SK-N-SH (cell line): ENCODE results near the gene CEACAM7. TPM values are rescaled to one million over a fixed set of nuclear protein-coding genes. Genes with fewer than 3 reads are reported as not detected.
"Not testable (repeated sequence)": the region's sequence is repeated elsewhere in the genome, so short reads cannot be mapped to it uniquely, and the experiment has no call there.

Source experiments
- CTCF ChIA-PET: fragments of 300-600, 350-600 bp; formaldehyde crosslinking; extraction: SDS; loops from one replicate; lab custom pipeline; 2021; lab: Yijun Ruan, JAX
- POLR2A ChIA-PET: fragments of 350-600 bp; sonication (Branson Sonifier 250); formaldehyde crosslinking; extraction: SDS; loops from one replicate; lab custom pipeline; 2020; ENCODE audit warnings: antibody characterized with exemption, inconsistent platforms; lab: Yijun Ruan, JAX
- DNase-seq: peaks from one replicate; pipeline ENCODE4 v3.0.0; 2012
- H2AFZ ChIP-seq: fragments of 200-600 bp; sonication (generic); 2 replicates; pipeline ENCODE4 v1.8.1; 2016; ENCODE audit warnings: antibody characterized with exemption, mild to moderate bottlenecking, low read depth
- H3F3A ChIP-seq: fragments of 200-600 bp; sonication (generic); replicated peaks from 2 replicates; pipeline ENCODE3; 2016; ENCODE audit warnings: antibody characterized with exemption, mild to moderate bottlenecking; ENCODE audit not compliant: insufficient read depth
- H3K27ac ChIP-seq, 2 experiments: fragments of 200-500 bp in 1 of 2; fragments of 200-600 bp in 1 of 2; sonication (Bioruptor generic) in 1 of 2; sonication (generic), shearing (Covaris generic) in 1 of 2; 2 replicates each; pipeline versions ENCODE4 v1.5.1 to v1.6.1; 2014 to 2016; ENCODE audit warnings: low read depth in 2 of 2, inconsistent platforms in 1 of 2, low read length in 1 of 2, mild to moderate bottlenecking in 1 of 2, mixed read lengths in 1 of 2
- H3K27me3 ChIP-seq: fragments of 200-600 bp; sonication (generic), shearing (Covaris generic); 2 replicates; pipeline ENCODE4 v1.6.1; 2016; ENCODE audit warnings: mixed run types; ENCODE audit not compliant: insufficient read depth
- H3K36me3 ChIP-seq, 2 experiments: fragments of 200-500 bp in 1 of 2; fragments of 200-600 bp in 1 of 2; sonication (Bioruptor generic) in 1 of 2; sonication (generic) in 1 of 2; replicated peaks in 1 of 2; 2 replicates each; pipeline versions ENCODE3 to v1.5.1; 2014 to 2016; ENCODE audit warnings: low read length in 1 of 2, mild to moderate bottlenecking in 1 of 2; ENCODE audit not compliant: insufficient read depth in 2 of 2, control insufficient read depth in 1 of 2
- H3K4me1 ChIP-seq, 2 experiments: fragments of 200-500 bp in 1 of 2; fragments of 200-600 bp in 1 of 2; sonication (Bioruptor generic) in 1 of 2; sonication (generic), shearing (Covaris generic) in 1 of 2; 2 replicates each; pipeline versions ENCODE4 v1.5.1 to v1.6.1; 2014 to 2016; ENCODE audit warnings: low read depth in 1 of 2, low read length in 1 of 2, mixed run types in 1 of 2; ENCODE audit not compliant: insufficient read depth in 2 of 2, control insufficient read depth in 1 of 2
- H3K4me2 ChIP-seq: fragments of 200-600 bp; sonication (generic), shearing (Covaris generic); 2 replicates; pipeline ENCODE4 v1.6.1; 2017; ENCODE audit warnings: mixed run types
- H3K4me3 ChIP-seq, 2 experiments: fragments of 200-500 bp in 1 of 2; fragments of 200-600 bp in 1 of 2; sonication (Bioruptor generic) in 1 of 2; sonication (generic), shearing (Covaris generic) in 1 of 2; 2 replicates each; pipeline versions ENCODE4 v1.5.1 to v1.8.1; 2014 to 2016; ENCODE audit warnings: low read depth in 2 of 2, inconsistent platforms in 1 of 2, low read length in 1 of 2, mild to moderate bottlenecking in 1 of 2, mixed read lengths in 1 of 2, moderate library complexity in 1 of 2
- H3K79me2 ChIP-seq: fragments of 200-600 bp; sonication (generic); 2 replicates; pipeline ENCODE4 v1.8.1; 2017; ENCODE audit warnings: mild to moderate bottlenecking; ENCODE audit not compliant: insufficient read depth
- H3K9ac ChIP-seq: fragments of 200-600 bp; sonication (generic); 2 replicates; pipeline ENCODE4 v1.6.1; 2017; ENCODE audit warnings: mixed run types
- H3K9me2 ChIP-seq: fragments of 200-600 bp; sonication (generic); 2 replicates; pipeline ENCODE4 v1.6.1; 2017; ENCODE audit warnings: mixed run types
- H3K9me3 ChIP-seq: fragments of 200-600 bp; sonication (generic); 2 replicates; pipeline ENCODE4 v1.6.1; 2017; ENCODE audit warnings: mixed run types, mild to moderate bottlenecking, moderate library complexity
- H4K20me1 ChIP-seq: fragments of 200-600 bp; sonication (generic); 2 replicates; pipeline ENCODE4 v1.6.1; 2017; ENCODE audit warnings: mild to moderate bottlenecking, mixed run types; ENCODE audit not compliant: insufficient read depth
- EP300 ChIP-seq, 2 experiments: IDR thresholded peaks; 2 replicates each; pipeline versions ENCODE4 v1.4.0 to v1.6.1; 2012; ENCODE audit warnings: borderline replicate concordance in 1 of 2, low read depth in 1 of 2, low read length in 1 of 2
- GABPA ChIP-seq: IDR thresholded peaks from 2 replicates; pipeline ENCODE4 v1.4.0; 2012; ENCODE audit warnings: low read depth, mild to moderate bottlenecking
- GATA2 ChIP-seq: sonication (generic); formaldehyde crosslinking; IDR thresholded peaks from 2 replicates; pipeline ENCODE4 v1.5.0; 2020; ENCODE audit warnings: mild to moderate bottlenecking, missing genetic modification reagents
- JUND ChIP-seq: IDR thresholded peaks from 2 replicates; pipeline ENCODE4 v1.4.0; 2012
- MXI1 ChIP-seq: IDR thresholded peaks from 2 replicates; pipeline ENCODE4 v1.6.1; 2012; ENCODE audit warnings: mild to moderate bottlenecking, low read depth, low read length, improper control_type of control experiment
- NFIC ChIP-seq: IDR thresholded peaks from 2 replicates; pipeline ENCODE4 v1.4.0; 2012; ENCODE audit warnings: borderline replicate concordance
- NRF1 ChIP-seq: IDR thresholded peaks from 2 replicates; pipeline ENCODE4 v1.6.1; 2012; ENCODE audit warnings: low read depth, mild to moderate bottlenecking, low read length
- POLR2AphosphoS5 ChIP-seq: IDR thresholded peaks from 2 replicates; pipeline ENCODE4 v1.6.1; 2012; ENCODE audit warnings: low read depth, low read length
- RAD21 ChIP-seq: IDR thresholded peaks from 2 replicates; pipeline ENCODE4 v1.6.1; 2012; ENCODE audit warnings: mild to moderate bottlenecking, low read length
- RCOR1 ChIP-seq: fragments of 150-350 bp; IDR thresholded peaks from 2 replicates; pipeline ENCODE4 v1.6.1; 2017; ENCODE audit warnings: antibody characterized with exemption, low read length
- RFX5 ChIP-seq: IDR thresholded peaks from 2 replicates; pipeline ENCODE4 v1.6.1; 2012; ENCODE audit warnings: mild to moderate bottlenecking, improper control_type of control experiment, low read length
- RXRA ChIP-seq: IDR thresholded peaks from 2 replicates; pipeline ENCODE4 v1.4.0; 2012; ENCODE audit warnings: low read depth, mild to moderate bottlenecking, borderline replicate concordance
- SMC3 ChIP-seq: IDR thresholded peaks from 2 replicates; pipeline ENCODE4 v1.6.1; 2012; ENCODE audit warnings: low read depth, low read length, improper control_type of control experiment
- TCF12 ChIP-seq: IDR thresholded peaks from 2 replicates; pipeline ENCODE4 v1.4.0; 2012
- TEAD4 ChIP-seq: IDR thresholded peaks from 2 replicates; pipeline ENCODE4 v1.4.0; 2012; ENCODE audit warnings: mild to moderate bottlenecking, borderline replicate concordance; ENCODE audit not compliant: insufficient read depth
- YY1 ChIP-seq: IDR thresholded peaks from 2 replicates; pipeline ENCODE4 v1.4.0; 2012; ENCODE audit warnings: low read depth, mild to moderate bottlenecking
- WGBS: methylation state at CpG from one replicate; pipeline ENCODE4 v1.1.6; 2017; ENCODE audit warnings: low lambda C conversion rate; 5-methylcytosine and 5-hydroxymethylcytosine counted together
- polyA plus RNA-seq, 3 experiments: library from polyadenylated mRNA; depleted of rRNA; stranded (reverse); fragments of >200 nt; gene quantifications; 2 replicates each; pipeline ENCODE4 v1.2.3, GENCODE V29; 2012
- TF ChIP-seq, protein P1 (sequence below): IDR thresholded peaks from 2 replicates; pipeline ENCODE4 v1.4.0; 2012; ENCODE audit warnings: low read depth, borderline replicate concordance
- TF ChIP-seq, protein P2 (sequence below): fragments of 150-350 bp; IDR thresholded peaks from 2 replicates; pipeline ENCODE4 v1.6.1; 2016; ENCODE audit warnings: mild to moderate bottlenecking, low read depth, low read length
- TF ChIP-seq, protein P3 (sequence below): fragments of 200-600 bp; sonication (generic); IDR thresholded peaks from 2 replicates; pipeline ENCODE4 v1.6.1; 2017; ENCODE audit warnings: antibody characterized with exemption, mild to moderate bottlenecking, moderate library complexity
- TF ChIP-seq, protein P4 (sequence below): IDR thresholded peaks from 2 replicates; pipeline ENCODE4; 2012
- TF ChIP-seq, protein P5 (sequence below): IDR thresholded peaks from 2 replicates; pipeline ENCODE4 v1.4.0; 2012; ENCODE audit warnings: low read depth

Gene CEACAM7
- polyA plus RNA-seq, 1 of the 3 experiments (the other 2 are of a cell fraction), result not detected

DNA sequence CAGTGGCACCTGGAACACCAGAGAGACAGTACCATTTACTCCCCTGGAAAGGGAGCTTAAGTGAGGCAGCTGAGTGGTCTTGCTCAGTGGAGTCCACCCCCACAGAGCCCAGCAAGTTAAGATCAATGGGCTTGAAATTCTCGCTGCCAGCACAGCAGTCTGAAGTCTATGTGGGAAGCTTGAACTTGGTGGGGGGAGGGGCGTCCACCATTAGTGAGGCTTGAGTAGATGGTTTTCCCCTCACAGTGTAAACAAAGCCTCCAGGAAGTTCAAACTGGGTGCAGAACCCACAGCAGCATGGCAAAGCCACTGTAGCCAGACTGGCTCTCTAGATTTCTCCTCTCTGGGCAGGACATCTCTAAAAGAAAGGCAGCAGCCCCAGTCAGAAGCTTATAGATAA, 30.9 kb downstream of the CEACAM7 start (continued):
- TF ChIP-seq RXRA (no peak), RAD21 (no peak), MXI1 (no peak), GABPA (no peak), TEAD4 (no peak), POLR2AphosphoS5 (no peak), RCOR1 (no peak), YY1 (no peak)
- TF ChIP-seq, protein P1, sequence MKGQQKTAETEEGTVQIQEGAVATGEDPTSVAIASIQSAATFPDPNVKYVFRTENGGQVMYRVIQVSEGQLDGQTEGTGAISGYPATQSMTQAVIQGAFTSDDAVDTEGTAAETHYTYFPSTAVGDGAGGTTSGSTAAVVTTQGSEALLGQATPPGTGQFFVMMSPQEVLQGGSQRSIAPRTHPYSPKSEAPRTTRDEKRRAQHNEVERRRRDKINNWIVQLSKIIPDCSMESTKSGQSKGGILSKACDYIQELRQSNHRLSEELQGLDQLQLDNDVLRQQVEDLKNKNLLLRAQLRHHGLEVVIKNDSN, result no peak
- TF ChIP-seq, all 33 proteins: peak for 0

DNA sequence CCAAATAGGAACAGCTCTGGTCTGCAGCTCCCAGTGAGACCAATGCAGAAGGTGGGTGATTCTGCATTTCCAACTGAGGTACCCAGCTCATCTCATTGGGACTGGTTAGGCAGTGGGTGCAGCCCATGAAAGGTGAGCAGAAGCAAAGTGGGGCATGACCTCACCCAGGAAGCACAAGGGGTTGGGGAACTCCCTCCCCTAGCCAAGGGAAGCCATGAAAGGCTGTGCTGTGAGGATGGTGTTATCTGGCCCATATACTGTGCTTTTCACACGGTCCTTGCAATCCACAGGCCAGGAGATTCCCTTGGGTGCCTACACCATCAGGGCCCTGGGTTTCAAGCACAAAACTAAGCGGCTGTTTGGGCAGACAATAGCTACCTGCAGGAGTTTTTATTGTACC, 31.3 kb downstream of the CEACAM7 start:
- H3K9me2 ChIP-seq, DNase-seq, H3K27me3 ChIP-seq, H3K36me3 ChIP-seq, H3K9ac ChIP-seq, H3K79me2 ChIP-seq, H3F3A ChIP-seq, H2AFZ ChIP-seq, POLR2A ChIA-PET, H3K4me2 ChIP-seq, H3K4me1 ChIP-seq, H4K20me1 ChIP-seq, H3K9me3 ChIP-seq, H3K27ac ChIP-seq, H3K4me3 ChIP-seq: not testable (repeated sequence)
- 0% methylated on average over 2 of the region's 2 CpGs for WGBS
- CTCF ChIA-PET, result interaction anchor here (3.3 kb wide), 1 partner anchor 15 kb away, joined by 13 read pairs; no protein-coding TSS in a partner anchor

DNA sequence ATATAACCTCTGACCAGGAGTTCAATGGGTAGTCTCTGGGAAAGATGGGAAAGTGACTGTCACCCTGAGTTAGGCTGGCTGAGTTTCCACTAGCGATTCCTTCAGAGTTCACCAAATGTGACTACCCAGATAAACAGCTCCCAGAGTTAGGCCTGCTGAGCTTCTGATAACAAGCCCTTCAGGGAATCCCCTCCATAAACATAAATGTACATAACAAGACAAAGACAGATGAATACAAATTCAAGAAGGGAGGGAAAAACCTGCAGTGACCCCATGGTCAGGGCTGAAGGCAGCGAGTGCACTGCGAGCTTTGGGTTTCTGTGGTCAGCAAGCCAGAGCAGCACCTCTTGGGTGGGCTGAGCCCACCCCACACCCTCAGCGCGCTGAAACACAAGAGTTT, 35.8 kb downstream of the CEACAM7 start:
- no peaks in the 10 kb centered on the region for H3K4me1 ChIP-seq
- TF ChIP-seq, protein P2, sequence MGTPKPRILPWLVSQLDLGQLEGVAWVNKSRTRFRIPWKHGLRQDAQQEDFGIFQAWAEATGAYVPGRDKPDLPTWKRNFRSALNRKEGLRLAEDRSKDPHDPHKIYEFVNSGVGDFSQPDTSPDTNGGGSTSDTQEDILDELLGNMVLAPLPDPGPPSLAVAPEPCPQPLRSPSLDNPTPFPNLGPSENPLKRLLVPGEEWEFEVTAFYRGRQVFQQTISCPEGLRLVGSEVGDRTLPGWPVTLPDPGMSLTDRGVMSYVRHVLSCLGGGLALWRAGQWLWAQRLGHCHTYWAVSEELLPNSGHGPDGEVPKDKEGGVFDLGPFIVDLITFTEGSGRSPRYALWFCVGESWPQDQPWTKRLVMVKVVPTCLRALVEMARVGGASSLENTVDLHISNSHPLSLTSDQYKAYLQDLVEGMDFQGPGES, result no peak
- TF ChIP-seq, protein P3, sequence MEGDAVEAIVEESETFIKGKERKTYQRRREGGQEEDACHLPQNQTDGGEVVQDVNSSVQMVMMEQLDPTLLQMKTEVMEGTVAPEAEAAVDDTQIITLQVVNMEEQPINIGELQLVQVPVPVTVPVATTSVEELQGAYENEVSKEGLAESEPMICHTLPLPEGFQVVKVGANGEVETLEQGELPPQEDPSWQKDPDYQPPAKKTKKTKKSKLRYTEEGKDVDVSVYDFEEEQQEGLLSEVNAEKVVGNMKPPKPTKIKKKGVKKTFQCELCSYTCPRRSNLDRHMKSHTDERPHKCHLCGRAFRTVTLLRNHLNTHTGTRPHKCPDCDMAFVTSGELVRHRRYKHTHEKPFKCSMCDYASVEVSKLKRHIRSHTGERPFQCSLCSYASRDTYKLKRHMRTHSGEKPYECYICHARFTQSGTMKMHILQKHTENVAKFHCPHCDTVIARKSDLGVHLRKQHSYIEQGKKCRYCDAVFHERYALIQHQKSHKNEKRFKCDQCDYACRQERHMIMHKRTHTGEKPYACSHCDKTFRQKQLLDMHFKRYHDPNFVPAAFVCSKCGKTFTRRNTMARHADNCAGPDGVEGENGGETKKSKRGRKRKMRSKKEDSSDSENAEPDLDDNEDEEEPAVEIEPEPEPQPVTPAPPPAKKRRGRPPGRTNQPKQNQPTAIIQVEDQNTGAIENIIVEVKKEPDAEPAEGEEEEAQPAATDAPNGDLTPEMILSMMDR, result no peak
- TF ChIP-seq TEAD4, result no peak
- TF ChIP-seq, protein P4, sequence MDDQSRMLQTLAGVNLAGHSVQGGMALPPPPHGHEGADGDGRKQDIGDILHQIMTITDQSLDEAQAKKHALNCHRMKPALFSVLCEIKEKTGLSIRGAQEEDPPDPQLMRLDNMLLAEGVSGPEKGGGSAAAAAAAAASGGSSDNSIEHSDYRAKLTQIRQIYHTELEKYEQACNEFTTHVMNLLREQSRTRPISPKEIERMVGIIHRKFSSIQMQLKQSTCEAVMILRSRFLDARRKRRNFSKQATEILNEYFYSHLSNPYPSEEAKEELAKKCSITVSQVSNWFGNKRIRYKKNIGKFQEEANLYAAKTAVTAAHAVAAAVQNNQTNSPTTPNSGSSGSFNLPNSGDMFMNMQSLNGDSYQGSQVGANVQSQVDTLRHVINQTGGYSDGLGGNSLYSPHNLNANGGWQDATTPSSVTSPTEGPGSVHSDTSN, result no peak
- TF ChIP-seq SMC3, result no peak
- no peak for TF ChIP-seq JUND
- TF ChIP-seq NRF1, result no peak
- no peak for TF ChIP-seq RCOR1
- no peak for TF ChIP-seq RXRA
- no peak for TF ChIP-seq RFX5
- TF ChIP-seq TCF12, result no peak
- TF ChIP-seq, protein P5, sequence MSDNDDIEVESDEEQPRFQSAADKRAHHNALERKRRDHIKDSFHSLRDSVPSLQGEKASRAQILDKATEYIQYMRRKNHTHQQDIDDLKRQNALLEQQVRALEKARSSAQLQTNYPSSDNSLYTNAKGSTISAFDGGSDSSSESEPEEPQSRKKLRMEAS, result no peak
- no peak for TF ChIP-seq RAD21
- no peak for TF ChIP-seq GATA2 (CRISPR knock-in tag)
- TF ChIP-seq EP300 (IDR thresholded peaks at IDR 0.05; ENCODE audit: borderline replicate concordance in 1 of 2, low read depth in 1 of 2, low read length in 1 of 2), result no peak
- no peak for TF ChIP-seq POLR2AphosphoS5
- TF ChIP-seq, protein P1, result no peak
- no peak for TF ChIP-seq NFIC
- no peak for DNase-seq
- no peaks in the 10 kb centered on the region; the same call in 1 of the 2 replicates for H3K27me3 ChIP-seq
- POLR2A ChIA-PET, result no interaction called here
- WGBS, result 12% methylated on average over 5 of the region's 5 CpGs
- H3K4me2 ChIP-seq, result no peak overlapping the region
- H3K27ac ChIP-seq, result no peak overlapping the region
- CTCF ChIA-PET, result interaction anchor here (0.8 to 1.9 kb wide), 3 partner anchors 10 to 101 kb away, joined by 3 to 13 read pairs (median 3); no protein-coding TSS in a partner anchor
- no peaks in the 10 kb centered on the region for H3K36me3 ChIP-seq
- H4K20me1 ChIP-seq, result no peaks in the 10 kb centered on the region
- no peaks in the 10 kb centered on the region for H3K79me2 ChIP-seq
- no peak overlapping the region for H3K4me3 ChIP-seq
- H3F3A ChIP-seq, result no peaks in the 10 kb centered on the region
- H3K9me3 ChIP-seq, result 0 out of 2 replicates have a peak, but pooled peaks cover 2% of the 10 kb centered on the region
- H3K9me2 ChIP-seq, result no peaks in the 10 kb centered on the region
- H2AFZ ChIP-seq, result no peak overlapping the region
- no peak overlapping the region for H3K9ac ChIP-seq
